Measurements from ENCODE around the gene NACAD. TPM values are rescaled to one million over a fixed set of nuclear protein-coding genes. Genes with fewer than 3 reads are reported as not detected.

The NACAD gene, protein sequence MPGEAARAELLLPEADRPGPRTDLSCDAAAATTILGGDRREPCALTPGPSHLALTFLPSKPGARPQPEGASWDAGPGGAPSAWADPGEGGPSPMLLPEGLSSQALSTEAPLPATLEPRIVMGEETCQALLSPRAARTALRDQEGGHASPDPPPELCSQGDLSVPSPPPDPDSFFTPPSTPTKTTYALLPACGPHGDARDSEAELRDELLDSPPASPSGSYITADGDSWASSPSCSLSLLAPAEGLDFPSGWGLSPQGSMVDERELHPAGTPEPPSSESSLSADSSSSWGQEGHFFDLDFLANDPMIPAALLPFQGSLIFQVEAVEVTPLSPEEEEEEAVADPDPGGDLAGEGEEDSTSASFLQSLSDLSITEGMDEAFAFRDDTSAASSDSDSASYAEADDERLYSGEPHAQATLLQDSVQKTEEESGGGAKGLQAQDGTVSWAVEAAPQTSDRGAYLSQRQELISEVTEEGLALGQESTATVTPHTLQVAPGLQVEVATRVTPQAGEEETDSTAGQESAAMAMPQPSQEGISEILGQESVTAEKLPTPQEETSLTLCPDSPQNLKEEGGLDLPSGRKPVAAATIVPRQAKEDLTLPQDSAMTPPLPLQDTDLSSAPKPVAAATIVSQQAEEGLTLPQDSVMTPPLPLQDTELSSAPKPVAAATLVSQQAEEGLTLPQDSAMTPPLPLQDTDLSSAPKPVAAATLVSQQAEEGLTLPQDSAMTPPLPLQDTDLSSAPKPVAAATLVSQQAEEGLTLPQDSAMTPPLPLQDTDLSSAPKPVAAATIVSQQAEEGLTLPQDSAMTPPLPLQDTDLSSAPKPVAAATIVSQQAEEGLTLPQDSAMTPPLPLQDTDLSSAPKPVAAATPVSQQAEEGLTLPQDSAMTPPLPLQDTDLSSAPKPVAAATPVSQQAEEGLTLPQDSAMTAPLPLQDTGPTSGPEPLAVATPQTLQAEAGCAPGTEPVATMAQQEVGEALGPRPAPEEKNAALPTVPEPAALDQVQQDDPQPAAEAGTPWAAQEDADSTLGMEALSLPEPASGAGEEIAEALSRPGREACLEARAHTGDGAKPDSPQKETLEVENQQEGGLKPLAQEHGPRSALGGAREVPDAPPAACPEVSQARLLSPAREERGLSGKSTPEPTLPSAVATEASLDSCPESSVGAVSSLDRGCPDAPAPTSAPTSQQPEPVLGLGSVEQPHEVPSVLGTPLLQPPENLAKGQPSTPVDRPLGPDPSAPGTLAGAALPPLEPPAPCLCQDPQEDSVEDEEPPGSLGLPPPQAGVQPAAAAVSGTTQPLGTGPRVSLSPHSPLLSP (N-terminal part only)
- 1.6 and 3.9 TPM in 2 replicates for total RNA-seq

DNA sequence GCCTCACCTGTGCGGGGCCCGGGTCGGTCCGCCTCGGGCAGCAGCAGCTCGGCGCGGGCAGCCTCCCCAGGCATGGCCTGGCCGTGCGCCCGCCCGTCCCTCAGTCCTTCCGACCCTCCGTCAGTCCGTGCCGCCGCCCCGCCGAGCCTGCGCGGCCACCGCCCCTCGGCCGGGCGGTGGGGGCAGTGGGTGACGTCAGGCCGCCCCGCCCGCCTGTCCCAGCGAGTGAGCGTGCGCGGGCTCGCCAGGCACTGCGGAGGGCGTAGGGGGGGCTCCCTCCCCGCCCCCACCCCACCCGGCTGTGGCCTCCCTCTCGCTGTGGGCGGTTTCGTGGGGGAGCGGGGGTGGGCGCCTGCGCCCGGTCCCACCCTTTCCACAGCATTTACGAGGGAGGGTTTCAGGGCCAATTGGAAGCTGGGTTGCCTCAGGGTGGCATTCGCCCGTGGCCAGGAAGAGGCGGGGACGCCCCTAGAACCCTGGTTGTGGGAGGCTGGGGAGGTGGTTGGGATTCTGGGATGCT, at the start of gene NACAD:
Gene NACAD (minus strand): TSS at position 149 of the 520 bp plus-strand sequence. CDS start 75 bp downstream, at position 74.

DNA sequence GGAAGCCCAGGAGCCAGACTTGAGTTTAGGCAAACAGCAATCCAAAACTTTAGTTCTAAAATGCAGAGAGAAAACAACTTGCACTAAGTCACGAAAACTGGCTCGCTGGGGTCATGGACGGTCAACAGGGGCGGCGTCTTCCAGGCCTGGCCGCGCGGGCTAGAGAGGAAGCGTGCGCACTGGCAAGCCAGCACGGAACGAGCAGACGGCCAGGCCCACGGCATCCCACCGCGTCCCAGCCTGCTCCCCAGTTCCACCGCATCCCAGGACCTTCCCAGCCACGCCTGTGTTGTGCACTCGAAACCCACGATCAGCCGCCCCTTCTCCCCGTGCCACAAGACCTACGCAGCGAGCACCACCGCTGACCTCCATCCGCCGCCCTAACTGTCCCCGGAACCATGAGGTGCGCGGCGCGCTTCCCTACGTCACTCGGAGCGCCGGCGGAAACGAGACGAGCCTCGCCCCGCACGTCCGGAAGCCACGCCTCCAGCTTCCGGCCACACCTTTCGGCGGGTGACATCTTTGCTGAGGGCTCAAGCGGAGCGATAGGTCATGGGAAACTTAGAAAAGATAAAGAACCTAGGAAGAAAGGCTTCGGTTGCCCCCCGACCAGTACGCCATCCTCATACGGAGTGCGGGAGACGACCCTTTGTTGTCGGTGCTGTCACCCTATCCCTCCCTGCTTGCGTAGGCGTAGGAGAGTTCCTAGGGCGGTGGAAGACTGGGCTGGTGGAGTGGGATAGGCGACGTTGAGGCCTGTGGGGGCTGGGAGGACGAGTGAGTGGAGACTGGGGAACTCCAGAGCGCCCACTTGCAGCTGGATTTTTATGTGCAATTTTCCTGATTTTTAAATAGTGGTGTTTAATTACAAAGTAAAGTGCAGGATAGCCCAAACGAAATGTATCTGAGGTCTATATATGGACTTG, 22.8 kb upstream of the NACAD start, which contains the start of gene TBRG4:
Gene TBRG4 (minus strand): TSS at position 400 of the 926 bp plus-strand sequence. CDS start 2,460 bp downstream, outside the sequence.

Other genes starting within 250 kb of the NACAD start
- 51.5 and 98.6 TPM in 2 replicates for gene H2AZ2, start 240.9 kb downstream of the NACAD start, total RNA-seq
- 7.4 and 8.4 TPM in 2 replicates for gene PURB, start 203.4 kb downstream of the NACAD start, total RNA-seq
- gene MYO1G, start 110.0 kb downstream of the NACAD start, total RNA-seq: not detected in 2 replicates
- 43.1 and 57.8 TPM in 2 replicates for gene CCM2, start 88.8 kb downstream of the NACAD start, total RNA-seq
- 39.0 and 41.1 TPM in 2 replicates for gene TBRG4, start 22.7 kb upstream of the NACAD start, total RNA-seq
- gene RAMP3, start 68.8 kb upstream of the NACAD start, total RNA-seq: not detected in 2 replicates